ENCODE results near the gene PTPN6.

- TF ChIP-seq POLR2A (IDR thresholded peaks at IDR 0.05; ENCODE audit: low read depth, low read length) (no peak), CTCF (conservative IDR thresholded peaks at IDR 0.05; ENCODE audit: low read depth, low read length) (no peak), RFX5 (IDR thresholded peaks at IDR 0.05; ENCODE audit: low read depth, low read length) (no peak), CEBPB (IDR thresholded peaks at IDR 0.05; ENCODE audit: low read depth, low read length) (no peak), MAZ (IDR thresholded peaks at IDR 0.05; ENCODE audit: borderline replicate concordance, low read depth, low read length) (no peak), SMC3 (IDR thresholded peaks at IDR 0.05; ENCODE audit: low read depth, low read length) (no peak)
- TF ChIP-seq, protein P1, sequence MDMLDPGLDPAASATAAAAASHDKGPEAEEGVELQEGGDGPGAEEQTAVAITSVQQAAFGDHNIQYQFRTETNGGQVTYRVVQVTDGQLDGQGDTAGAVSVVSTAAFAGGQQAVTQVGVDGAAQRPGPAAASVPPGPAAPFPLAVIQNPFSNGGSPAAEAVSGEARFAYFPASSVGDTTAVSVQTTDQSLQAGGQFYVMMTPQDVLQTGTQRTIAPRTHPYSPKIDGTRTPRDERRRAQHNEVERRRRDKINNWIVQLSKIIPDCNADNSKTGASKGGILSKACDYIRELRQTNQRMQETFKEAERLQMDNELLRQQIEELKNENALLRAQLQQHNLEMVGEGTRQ (IDR thresholded peaks at IDR 0.05; ENCODE audit: low read depth, low read length), result no peak
Measured at GRCh38 chr12:6925239-6925539, 26.0 kb upstream of the PTPN6 start.
